Measurements from ENCODE around the gene UQCC2. TPM values are rescaled to one million over a fixed set of nuclear protein-coding genes. Genes with fewer than 3 reads are reported as not detected.

Gene UQCC2
- total RNA-seq, 2 donors from 2014 or later = 24.5 to 25.7 TPM

GRCh38 chr6:33728438-33728837, 16.9 kb upstream of the UQCC2 start:
- intact Hi-C loops (cut with DNase I) = no loop called here
- no peak for TF ChIP-seq POLR2AphosphoS5 (IDR thresholded peaks at IDR 0.05)
- no peak for TF ChIP-seq POLR2A (IDR thresholded peaks at IDR 0.05)
- TF ChIP-seq CTCF (IDR thresholded peaks at IDR 0.05) = no peak
- Histone ChIP-seq H3K27ac (peak overlapping the region in 1 of 2 donors; percentile 16), H3K9me3 (no peaks in the 10 kb centered on the region), H3K27me3 (replicated peaks; ENCODE audit: insufficient read depth) (no peaks in the 10 kb centered on the region), H3K36me3 (no peaks in the 10 kb centered on the region), H3K4me1 (replicated peaks) (peaks cover 22% of the 10 kb centered on the region), H3K4me3 (no peak overlapping the region)
- no peak for DNase-seq (ENCODE audit: low spot score)
- 95% methylated on average over 11 of the region's 11 CpGs for WGBS

- H3K4me1 ChIP-seq (replicated peaks) = peaks cover 22% of the 10 kb centered on the region
- H3K9me3 ChIP-seq = no peaks in the 10 kb centered on the region
- H3K36me3 ChIP-seq = no peaks in the 10 kb centered on the region
- intact Hi-C loops (cut with DNase I) = no loop called here
- WGBS = 87% methylated on average over 11 of the region's 11 CpGs
- no peak overlapping the region for H3K4me3 ChIP-seq
- TF ChIP-seq CTCF (IDR thresholded peaks at IDR 0.05) = no peak
- no peak for TF ChIP-seq POLR2AphosphoS5 (IDR thresholded peaks at IDR 0.05)
- TF ChIP-seq POLR2A (IDR thresholded peaks at IDR 0.05) = no peak
- H3K27me3 ChIP-seq (replicated peaks; ENCODE audit: insufficient read depth) = no peaks in the 10 kb centered on the region
- peak overlapping the region in 1 of 2 donors; percentile 16 for H3K27ac ChIP-seq
- no peak for DNase-seq (ENCODE audit: low spot score)
Measured at GRCh38 chr6:33727932-33728331, 16.4 kb upstream of the UQCC2 start.

- Histone ChIP-seq H3K27ac (peak overlapping the region in 1 of 2 donors; percentile 29), H3K36me3 (no peaks in the 10 kb centered on the region), H3K4me1 (replicated peaks) (peaks cover 18% of the 10 kb centered on the region), H3K9me3 (no peaks in the 10 kb centered on the region), H3K27me3 (replicated peaks; ENCODE audit: insufficient read depth) (no peaks in the 10 kb centered on the region), H3K4me3 (no peak overlapping the region)
- intact Hi-C loops (cut with DNase I) = no loop called here
- no peak for DNase-seq (ENCODE audit: low spot score)
- WGBS = 93% methylated on average over 7 of the region's 7 CpGs
- TF ChIP-seq CTCF (IDR thresholded peaks at IDR 0.05) (no peak), POLR2AphosphoS5 (IDR thresholded peaks at IDR 0.05) (no peak), POLR2A (IDR thresholded peaks at IDR 0.05) (no peak)
Measured at GRCh38 chr6:33727126-33727525, 15.6 kb upstream of the UQCC2 start.

- H3K4me1 ChIP-seq (replicated peaks) = peaks cover 15% of the 10 kb centered on the region
- WGBS = 91% methylated on average over 15 of the region's 15 CpGs
Measured at GRCh38 chr6:33726696-33727095, 15.2 kb upstream of the UQCC2 start.

More at GRCh38 chr6:33726696-33727095, 15.2 kb upstream of the UQCC2 start:
- no peak overlapping the region for H3K4me3 ChIP-seq
- H3K27ac ChIP-seq = peak overlapping the region in 1 of 2 donors; percentile 29
- DNase-seq (ENCODE audit: low spot score) = no peak
- no peaks in the 10 kb centered on the region for H3K36me3 ChIP-seq
- intact Hi-C loops (cut with DNase I) = no loop called here
- TF ChIP-seq POLR2AphosphoS5 (IDR thresholded peaks at IDR 0.05) (no peak), CTCF (IDR thresholded peaks at IDR 0.05) (no peak), POLR2A (IDR thresholded peaks at IDR 0.05) (no peak)
- H3K9me3 ChIP-seq = no peaks in the 10 kb centered on the region
- H3K27me3 ChIP-seq (replicated peaks; ENCODE audit: insufficient read depth) = no peaks in the 10 kb centered on the region

Measured in prostate gland (tissue), 2 donors.